ENCODE results near the gene PACSIN2. TPM values are rescaled to one million over a fixed set of nuclear protein-coding genes. Genes with fewer than 3 reads are reported as not detected.

The PACSIN2 gene
- total and polyA plus RNA-seq, 5 donors: 40.4 to 85.6 (median 69.4) TPM

DNA sequence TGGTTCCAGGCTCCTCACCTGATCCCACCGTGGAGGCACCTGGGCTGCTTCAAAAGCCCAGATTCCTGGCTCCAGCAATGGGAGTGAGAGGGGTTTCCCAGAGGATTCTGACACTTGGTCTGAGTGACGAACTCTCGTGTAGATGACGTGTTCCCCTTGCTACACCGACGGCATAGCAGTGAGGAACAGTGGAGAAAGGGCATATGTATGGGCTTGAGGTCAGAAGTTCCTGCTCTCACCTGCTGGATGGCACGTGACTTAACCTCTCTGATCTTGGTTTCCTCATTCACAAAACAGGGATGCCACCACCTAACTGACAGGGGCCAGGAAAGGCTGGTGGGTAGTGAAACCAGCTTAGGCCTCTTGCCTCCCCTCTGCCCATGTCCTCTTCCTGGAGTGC lies 127.8 kb downstream of the PACSIN2 start:
- Histone ChIP-seq H3K4me3 (ENCODE audit: low read length) (no peak overlapping the region), H3K4me1 (ENCODE audit: control insufficient read depth, insufficient read depth, low read length) (peaks cover 1% of the 10 kb centered on the region), H3K27me3 (ENCODE audit: control insufficient read depth, insufficient read depth) (no peaks in the 10 kb centered on the region), H3K27ac (ENCODE audit: low read length) (no peak overlapping the region), H3K9me3 (ENCODE audit: control insufficient read depth, low read length) (no peaks in the 10 kb centered on the region)
- 74% methylated on average over 7 of the region's 7 CpGs for WGBS
- DNase-seq (no peak), ATAC-seq (no peak)
- intact Hi-C loops (cut with DNase I): no loop called here

DNA sequence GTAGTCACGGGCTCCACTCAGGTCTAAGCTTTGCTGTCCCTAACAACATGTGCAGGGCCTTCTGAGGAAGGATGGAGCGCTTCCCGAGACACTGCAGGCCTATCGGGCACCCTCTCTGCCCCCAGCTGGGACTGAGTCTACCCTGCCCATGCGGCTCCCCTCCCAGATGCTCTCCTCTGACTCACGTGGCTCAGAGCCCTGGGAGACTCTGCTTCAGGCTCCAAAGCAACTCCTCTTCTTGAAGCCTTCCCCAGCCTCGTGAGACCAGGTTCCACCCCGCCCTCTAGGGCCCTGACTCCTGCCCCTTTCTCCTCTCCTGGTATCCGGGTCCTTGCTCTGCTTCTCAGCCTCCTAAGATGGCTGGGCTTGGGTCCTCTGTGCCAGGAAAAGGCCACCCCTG lies 129.5 kb downstream of the PACSIN2 start:
- Histone ChIP-seq H3K4me1 (ENCODE audit: control insufficient read depth, insufficient read depth, low read length) (no peaks in the 10 kb centered on the region), H3K9me3 (ENCODE audit: control insufficient read depth, low read length) (no peaks in the 10 kb centered on the region), H3K27ac (ENCODE audit: low read length) (no peak overlapping the region), H3K4me3 (ENCODE audit: low read length) (no peak overlapping the region), H3K27me3 (ENCODE audit: control insufficient read depth, insufficient read depth) (no peaks in the 10 kb centered on the region)
- intact Hi-C loops (cut with DNase I): no loop called here
- ATAC-seq (no peak), DNase-seq (peak in 2 of 3 donors; percentile 8 to 42)
- WGBS: 80% methylated on average over 9 of the region's 9 CpGs

DNA sequence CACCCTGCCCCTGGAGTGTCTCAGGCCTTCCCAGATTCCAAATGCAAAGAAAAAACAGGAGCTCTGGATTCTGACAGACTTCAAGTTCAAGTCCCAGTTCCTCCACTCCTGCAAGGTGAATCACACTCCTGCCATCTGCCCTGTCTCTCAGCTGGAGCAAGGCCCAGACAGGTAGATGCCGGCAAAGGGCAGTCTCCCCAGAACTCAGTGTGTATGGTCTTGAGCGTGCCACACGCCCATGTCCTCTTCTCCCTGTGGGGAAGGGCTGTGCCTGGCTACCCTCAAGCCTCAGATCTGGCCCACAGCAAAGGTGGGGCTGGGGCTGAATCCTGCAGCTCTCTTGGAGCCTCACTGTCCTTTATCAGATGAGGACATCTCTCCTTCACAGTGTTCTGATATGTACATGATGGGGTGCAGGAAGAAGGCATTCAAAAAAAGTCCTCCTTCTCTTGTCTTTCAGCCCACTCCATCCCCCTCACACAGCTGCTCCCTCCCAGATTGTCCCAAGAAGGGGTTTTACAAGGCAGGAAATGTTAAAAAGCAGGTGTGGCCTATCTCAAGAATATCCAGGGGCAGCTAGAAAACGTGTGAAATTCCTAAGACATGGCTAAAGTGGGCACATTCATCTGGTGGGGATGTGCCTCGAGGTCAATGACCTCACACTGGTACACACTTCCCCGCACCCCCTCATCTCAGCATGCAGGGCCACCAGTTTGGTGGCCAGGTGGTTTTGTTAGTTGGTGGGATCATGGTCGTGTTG lies 130.2 kb downstream of the PACSIN2 start:
- peak in 1 of 3 donors; percentile 12 for DNase-seq
- Histone ChIP-seq H3K9me3 (ENCODE audit: control insufficient read depth, low read length) (no peaks in the 10 kb centered on the region), H3K4me1 (ENCODE audit: control insufficient read depth, insufficient read depth, low read length) (no peaks in the 10 kb centered on the region), H3K27me3 (ENCODE audit: control insufficient read depth, insufficient read depth) (no peaks in the 10 kb centered on the region), H3K4me3 (ENCODE audit: low read length) (no peak overlapping the region), H3K27ac (ENCODE audit: low read length) (no peak overlapping the region)
- intact Hi-C loops (cut with DNase I): no loop called here
- ATAC-seq: no peak
- 73% methylated on average over 7 of the region's 7 CpGs for WGBS

DNA sequence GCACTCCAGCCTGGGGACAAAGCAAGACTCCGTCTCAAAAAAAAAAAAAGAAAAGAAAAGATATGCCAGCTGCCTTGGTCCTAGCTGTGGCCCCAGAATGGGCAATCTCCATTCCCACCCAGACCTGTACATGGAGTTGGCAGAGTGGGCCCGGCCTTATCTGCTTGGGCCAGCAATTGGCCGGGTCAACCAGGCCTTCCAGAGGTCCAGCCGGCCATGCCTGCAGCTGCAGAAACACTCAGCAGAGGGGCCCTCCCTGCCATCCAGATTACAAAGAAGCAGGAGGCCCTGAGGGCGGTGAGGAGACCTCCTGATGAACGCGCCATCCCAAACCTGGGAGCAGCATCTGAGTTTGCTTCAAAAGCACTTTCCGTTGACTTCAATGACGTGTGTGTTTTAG lies 131.0 kb downstream of the PACSIN2 start:
- no peaks in the 10 kb centered on the region for H3K4me1 ChIP-seq (ENCODE audit: control insufficient read depth, insufficient read depth, low read length)
- WGBS: 81% methylated on average over 9 of the region's 9 CpGs
- intact Hi-C loops (cut with DNase I): no loop called here
- no peaks in the 10 kb centered on the region for H3K9me3 ChIP-seq (ENCODE audit: control insufficient read depth, low read length)
- DNase-seq: no peak
- H3K27me3 ChIP-seq (ENCODE audit: control insufficient read depth, insufficient read depth): no peaks in the 10 kb centered on the region
- no peak overlapping the region for H3K4me3 ChIP-seq (ENCODE audit: low read length)
- H3K27ac ChIP-seq (ENCODE audit: low read length): no peak overlapping the region
- ATAC-seq: no peak

DNA sequence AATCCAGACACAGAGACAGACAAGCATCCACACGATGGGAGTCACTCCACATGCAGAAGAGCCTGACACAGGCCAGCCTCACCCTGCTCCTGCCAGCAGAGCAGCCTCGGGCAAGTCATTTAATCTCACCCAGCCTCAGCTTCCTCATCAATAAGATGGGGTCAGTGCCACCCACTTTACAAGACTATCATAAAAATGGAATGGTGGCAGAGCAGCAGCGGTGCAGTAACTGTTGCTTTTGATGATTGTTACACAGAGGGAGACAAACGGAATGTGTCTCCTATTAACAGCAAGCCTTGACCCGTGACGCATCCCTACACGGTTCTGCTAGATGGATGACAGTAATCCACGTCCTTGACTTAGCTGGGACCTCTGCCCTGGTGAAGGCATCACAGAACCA lies 131.8 kb downstream of the PACSIN2 start:
- intact Hi-C loops (cut with DNase I): no loop called here
- H3K27me3 ChIP-seq (ENCODE audit: control insufficient read depth, insufficient read depth): no peaks in the 10 kb centered on the region
- no peak overlapping the region for H3K4me3 ChIP-seq (ENCODE audit: low read length)
- H3K27ac ChIP-seq (ENCODE audit: low read length): no peak overlapping the region
- ATAC-seq: no peak
- DNase-seq: no peak
- WGBS: 85% methylated on average over 8 of the region's 8 CpGs
- no peaks in the 10 kb centered on the region for H3K9me3 ChIP-seq (ENCODE audit: control insufficient read depth, low read length)
- no peaks in the 10 kb centered on the region for H3K4me1 ChIP-seq (ENCODE audit: control insufficient read depth, insufficient read depth, low read length)

DNA sequence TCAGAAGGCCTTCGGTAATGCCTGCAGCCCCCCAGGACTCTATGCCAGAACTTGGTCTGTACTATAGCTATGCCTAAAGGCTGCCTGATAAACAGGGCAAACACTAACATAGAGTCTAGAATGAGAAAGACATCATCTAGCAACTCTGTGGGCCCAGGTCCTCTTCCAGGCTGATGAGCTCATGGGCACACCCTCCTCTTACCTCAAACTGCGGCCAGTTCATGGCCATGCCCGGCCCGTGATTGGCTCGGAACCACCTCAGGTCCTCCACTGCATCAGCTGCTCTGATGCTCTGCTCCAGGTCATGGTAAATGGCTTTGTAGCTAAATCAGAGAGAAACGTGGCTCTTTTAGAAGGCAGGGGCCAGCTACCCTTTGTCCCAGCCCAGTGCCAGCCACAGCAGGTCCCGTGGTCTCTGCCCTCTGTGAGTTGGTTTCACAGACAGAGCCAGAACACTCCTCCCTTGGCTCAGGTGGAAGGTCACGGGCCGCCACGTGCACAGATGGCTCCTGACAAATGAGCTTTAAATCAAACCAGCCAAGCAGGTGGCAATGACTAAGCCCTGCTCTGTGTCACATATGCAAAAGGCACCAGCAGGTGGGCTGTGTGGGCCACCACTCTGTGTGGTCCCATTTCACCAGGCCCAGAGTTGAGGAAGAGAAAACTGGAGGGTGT lies 132.8 kb downstream of the PACSIN2 start:
- 87% methylated on average over 10 of the region's 10 CpGs for WGBS
- no peak for DNase-seq
- H3K27me3 ChIP-seq (ENCODE audit: control insufficient read depth, insufficient read depth): no peaks in the 10 kb centered on the region
- intact Hi-C loops (cut with DNase I): no loop called here
- no peak for ATAC-seq
- no peak overlapping the region for H3K27ac ChIP-seq (ENCODE audit: low read length)
- no peaks in the 10 kb centered on the region for H3K9me3 ChIP-seq (ENCODE audit: control insufficient read depth, low read length)
- H3K4me3 ChIP-seq (ENCODE audit: low read length): no peak overlapping the region
- H3K4me1 ChIP-seq (ENCODE audit: control insufficient read depth, insufficient read depth, low read length): no peaks in the 10 kb centered on the region

DNA sequence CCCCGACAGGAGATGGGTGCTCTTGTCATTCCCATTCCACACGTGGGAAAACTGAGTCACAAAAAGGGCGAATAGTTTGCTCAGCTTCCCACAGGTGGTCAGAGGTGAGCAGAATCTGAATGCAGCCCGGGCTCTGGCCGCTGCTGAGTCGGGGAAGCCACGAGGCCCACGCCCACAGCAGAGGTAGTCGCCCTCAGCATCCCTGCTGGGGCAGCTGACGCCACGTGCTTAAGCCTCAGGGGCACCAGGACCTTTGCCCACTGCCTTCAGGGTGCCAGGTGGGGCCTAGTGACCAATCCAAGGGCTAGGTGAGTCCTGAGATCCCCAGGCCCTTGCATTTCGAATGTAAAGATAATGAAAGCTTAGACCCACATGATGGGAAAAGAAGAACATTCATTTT lies 133.7 kb downstream of the PACSIN2 start:
- Histone ChIP-seq H3K27ac (ENCODE audit: low read length) (no peak overlapping the region), H3K4me1 (ENCODE audit: control insufficient read depth, insufficient read depth, low read length) (no peaks in the 10 kb centered on the region), H3K4me3 (ENCODE audit: low read length) (no peak overlapping the region), H3K9me3 (ENCODE audit: control insufficient read depth, low read length) (no peaks in the 10 kb centered on the region), H3K27me3 (ENCODE audit: control insufficient read depth, insufficient read depth) (no peaks in the 10 kb centered on the region)
- WGBS: 93% methylated on average over 12 of the region's 12 CpGs
- ATAC-seq: no peak
- DNase-seq: peak in 1 of 3 donors; percentile 27
- intact Hi-C loops (cut with DNase I): no loop called here

DNA sequence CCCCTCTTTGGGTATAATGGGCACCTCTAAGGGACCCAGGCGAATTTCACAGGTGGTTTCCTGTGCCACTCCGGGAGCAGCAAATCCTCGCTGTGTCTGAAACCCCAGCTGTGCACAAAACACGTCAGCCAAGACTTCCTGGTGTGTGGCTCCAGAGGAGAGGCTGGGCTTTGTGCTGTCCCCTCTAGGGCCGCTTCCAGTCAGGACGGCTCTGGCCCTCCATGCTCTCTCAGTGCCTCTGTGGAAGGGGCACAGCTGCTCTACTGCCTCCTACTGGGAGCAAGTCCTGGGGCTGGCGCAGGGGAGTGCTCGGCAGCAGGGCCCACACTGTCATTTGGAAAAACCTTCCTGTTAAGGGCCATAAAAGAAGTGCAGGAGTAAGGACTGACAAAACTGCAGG lies 134.1 kb downstream of the PACSIN2 start:
- ATAC-seq: no peak
- intact Hi-C loops (cut with DNase I): no loop called here
- Histone ChIP-seq H3K9me3 (ENCODE audit: control insufficient read depth, low read length) (no peaks in the 10 kb centered on the region), H3K4me3 (ENCODE audit: low read length) (no peak overlapping the region), H3K27me3 (ENCODE audit: control insufficient read depth, insufficient read depth) (no peaks in the 10 kb centered on the region), H3K27ac (ENCODE audit: low read length) (no peak overlapping the region), H3K4me1 (ENCODE audit: control insufficient read depth, insufficient read depth, low read length) (no peaks in the 10 kb centered on the region)
- DNase-seq: no peak
- 89% methylated on average over 8 of the region's 8 CpGs for WGBS

DNA sequence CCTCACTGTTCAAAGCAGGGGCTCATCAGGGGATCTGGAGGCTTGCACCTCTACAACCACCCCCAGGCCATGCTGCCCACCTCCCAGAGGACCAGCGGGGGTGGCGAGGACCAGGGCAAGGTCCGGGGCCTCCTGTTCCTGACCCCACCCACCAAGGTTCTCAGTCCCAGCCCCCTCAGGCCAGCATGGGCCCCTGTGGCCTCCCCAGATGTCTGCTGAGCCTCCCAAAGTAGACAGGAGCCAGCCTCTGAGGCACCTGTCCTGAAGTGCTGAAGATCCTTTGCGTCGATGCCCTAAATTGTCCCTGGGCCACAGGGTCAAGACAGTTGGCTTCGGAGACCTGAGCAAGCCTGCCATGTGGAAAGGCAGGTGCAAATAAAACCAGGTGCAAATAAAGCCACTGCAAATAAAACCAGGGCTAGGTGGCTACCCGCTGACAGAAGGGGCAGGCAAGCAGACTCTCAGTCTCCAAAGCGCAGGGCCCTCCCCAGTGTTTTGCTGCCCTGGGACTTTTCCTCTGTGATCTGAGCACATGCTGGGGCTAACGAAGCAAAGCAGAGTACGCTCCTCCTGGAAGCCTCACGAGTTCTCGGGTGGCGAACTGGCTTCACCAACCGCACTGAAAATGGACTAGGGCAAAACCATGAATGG lies 135.5 kb downstream of the PACSIN2 start:
- no peak overlapping the region for H3K27ac ChIP-seq (ENCODE audit: low read length)
- ATAC-seq (no peak), DNase-seq (no peak)
- no peaks in the 10 kb centered on the region for H3K27me3 ChIP-seq (ENCODE audit: control insufficient read depth, insufficient read depth)
- intact Hi-C loops (cut with DNase I): loop anchor here in 1 of 4 donors (10.0 kb wide), 1 partner anchor 155 kb away; no protein-coding TSS in a partner anchor
- H3K9me3 ChIP-seq (ENCODE audit: control insufficient read depth, low read length): no peaks in the 10 kb centered on the region
- WGBS: 92% methylated on average over 14 of the region's 14 CpGs
- no peak overlapping the region for H3K4me3 ChIP-seq (ENCODE audit: low read length)
- H3K4me1 ChIP-seq (ENCODE audit: control insufficient read depth, insufficient read depth, low read length): no peaks in the 10 kb centered on the region

DNA sequence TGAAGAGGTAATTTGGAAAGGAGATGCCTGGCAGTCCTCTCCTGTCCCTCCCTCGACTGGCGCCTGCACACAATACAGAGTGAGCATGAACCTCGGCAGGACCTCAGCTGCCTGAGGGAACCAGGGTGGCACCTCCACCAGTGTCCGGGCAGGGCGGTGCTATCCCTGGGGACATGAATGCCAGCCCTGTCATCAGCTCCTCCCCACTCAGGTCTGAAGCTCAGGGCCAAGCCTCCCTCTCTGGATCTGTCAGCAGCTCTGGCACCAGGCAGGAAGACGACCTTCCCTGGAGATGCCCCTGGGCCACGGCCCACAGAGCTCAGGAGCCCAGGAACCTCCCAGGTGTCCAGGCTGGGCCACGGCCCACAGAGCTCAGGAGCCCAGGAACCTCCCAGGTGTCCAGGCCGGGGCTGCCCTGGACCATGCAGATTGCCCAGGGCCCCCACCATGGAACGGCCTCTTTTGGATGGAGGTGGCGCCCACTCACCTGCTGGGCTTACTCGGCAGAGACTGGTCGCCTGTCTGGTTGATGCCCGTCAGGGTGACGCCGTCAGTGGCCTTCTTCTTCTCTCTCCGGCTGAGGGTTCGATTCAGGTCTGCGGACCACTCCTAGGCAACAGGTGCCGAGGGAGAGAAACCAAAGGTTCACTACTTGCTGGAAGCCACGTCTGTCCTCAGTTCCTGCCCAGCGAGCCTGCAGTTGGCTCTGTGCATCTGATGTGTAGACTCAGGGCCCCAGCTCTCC lies 136.2 kb downstream of the PACSIN2 start:
- Histone ChIP-seq H3K27me3 (ENCODE audit: control insufficient read depth, insufficient read depth) (no peaks in the 10 kb centered on the region), H3K9me3 (ENCODE audit: control insufficient read depth, low read length) (no peaks in the 10 kb centered on the region), H3K4me3 (ENCODE audit: low read length) (no peak overlapping the region), H3K27ac (ENCODE audit: low read length) (no peak overlapping the region), H3K4me1 (ENCODE audit: control insufficient read depth, insufficient read depth, low read length) (no peaks in the 10 kb centered on the region)
- intact Hi-C loops (cut with DNase I): loop anchor here in 1 of 4 donors (10.0 kb wide), 1 partner anchor 156 kb away; no protein-coding TSS in a partner anchor
- 87% methylated on average over 22 of the region's 22 CpGs for WGBS
- peak in 1 of 2 donors; percentile 12 for ATAC-seq
- peak in 1 of 3 donors; percentile 50 for DNase-seq

Data from right cardiac atrium (tissue), 5 donors.